T follicular helper cell (primary cell): Measurements from ENCODE around the gene DNAJC6.

ENCODE experiments used
- DNase-seq: peaks from one replicate; pipeline ENCODE4 v3.0.0-alpha.2; 2020; ENCODE audit warnings: low read depth

Gene DNAJC6

DNA sequence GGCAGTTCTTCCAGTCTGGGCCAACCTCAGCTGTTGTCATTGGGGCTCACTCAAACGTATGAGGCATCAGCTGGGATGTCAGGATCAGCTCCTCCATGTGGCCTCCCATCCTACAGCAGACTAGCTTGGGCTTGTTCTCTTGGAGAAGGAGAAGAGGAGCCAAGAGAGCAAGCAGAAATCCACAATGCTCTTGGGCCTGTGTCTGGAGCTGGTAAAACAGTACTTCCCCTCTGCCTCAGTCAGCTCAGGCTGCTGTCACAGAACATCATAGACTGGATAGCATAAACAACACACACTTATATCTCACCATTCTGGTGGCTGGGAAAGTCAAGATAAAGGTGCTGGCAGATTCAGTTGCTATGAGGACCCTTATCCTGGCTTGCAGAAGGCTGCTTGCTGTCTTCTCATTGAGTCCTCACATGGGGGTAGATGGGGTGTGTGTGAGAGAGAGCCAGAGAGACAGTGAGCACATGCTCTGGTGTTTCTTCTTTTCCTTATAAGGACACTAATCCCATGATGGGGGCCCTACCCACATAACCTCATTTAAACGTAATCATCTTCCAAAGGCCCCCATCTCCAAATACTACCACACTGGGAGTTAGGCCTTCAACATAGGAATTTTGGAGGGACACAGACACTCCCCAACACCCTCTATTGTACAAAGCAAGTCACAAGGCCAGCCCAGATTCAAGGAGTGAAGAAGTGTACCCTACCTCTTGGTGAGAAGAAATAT, 16.3 kb upstream of the DNAJC6 start:
- no peak for DNase-seq

DNA sequence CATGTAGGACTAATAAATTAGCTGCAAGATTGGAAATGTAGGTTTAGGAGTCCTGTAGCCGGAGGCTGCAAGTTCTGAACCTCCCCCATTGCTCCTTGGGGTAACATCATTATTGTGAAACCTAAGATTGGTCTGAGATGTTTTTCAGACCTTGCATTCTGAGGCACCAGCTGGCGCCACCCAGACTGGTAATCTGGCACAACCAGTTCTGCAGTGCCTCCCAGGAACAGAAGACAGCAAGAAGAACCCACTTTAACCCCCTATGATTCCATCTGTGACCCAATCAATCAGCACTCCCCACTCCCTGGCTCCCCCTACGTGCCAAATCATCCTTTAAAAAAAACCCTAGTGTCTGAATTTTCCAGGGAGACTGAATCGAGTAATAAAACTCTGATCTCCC, 11.6 kb upstream of the DNAJC6 start:
- no peak for DNase-seq

DNA sequence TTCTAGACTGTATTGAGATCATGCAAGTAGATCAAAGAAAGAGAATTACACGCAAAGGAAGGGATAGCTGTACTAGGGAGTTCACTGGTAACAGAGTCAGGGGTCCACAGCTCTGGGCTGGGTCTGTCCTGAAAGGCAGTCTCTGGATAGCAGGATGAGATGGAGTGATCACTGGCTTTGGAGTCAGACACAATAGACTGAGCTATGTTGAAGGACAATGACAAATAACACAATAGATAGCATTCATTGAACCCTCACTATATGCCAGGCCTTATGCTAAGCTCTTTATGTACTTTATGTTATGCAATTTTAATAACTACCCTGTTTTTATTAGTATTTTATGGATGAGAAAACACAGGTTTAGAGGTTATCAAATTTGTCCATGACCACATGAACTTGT, 10.0 kb upstream of the DNAJC6 start:
- DNase-seq: no peak

DNA sequence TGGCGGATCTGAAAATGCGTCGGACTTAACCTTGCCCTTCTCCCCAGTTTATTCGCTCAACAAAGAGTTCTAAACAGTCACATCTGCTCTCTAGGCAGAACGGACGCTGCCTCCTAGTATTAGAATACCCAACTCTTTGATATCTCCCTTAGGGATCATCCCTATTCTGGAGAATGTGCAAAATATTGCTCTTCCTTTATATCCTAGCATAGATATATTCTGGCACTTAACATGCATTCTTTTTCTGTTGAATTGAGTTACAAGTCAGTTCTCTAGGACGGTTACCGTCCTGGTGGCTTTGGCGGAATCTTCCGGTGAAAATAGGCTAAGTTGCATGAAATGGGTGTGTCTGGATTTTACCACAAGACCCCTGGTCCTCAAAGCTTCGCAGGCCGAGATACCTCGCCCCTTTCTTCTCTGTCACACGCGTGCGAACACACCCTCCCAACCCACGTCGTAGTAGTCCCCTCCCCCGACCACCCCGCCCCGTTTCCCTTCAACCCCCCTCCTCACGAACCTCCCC, 501 bp upstream of the DNAJC6 start:
- no peak for DNase-seq

DNA sequence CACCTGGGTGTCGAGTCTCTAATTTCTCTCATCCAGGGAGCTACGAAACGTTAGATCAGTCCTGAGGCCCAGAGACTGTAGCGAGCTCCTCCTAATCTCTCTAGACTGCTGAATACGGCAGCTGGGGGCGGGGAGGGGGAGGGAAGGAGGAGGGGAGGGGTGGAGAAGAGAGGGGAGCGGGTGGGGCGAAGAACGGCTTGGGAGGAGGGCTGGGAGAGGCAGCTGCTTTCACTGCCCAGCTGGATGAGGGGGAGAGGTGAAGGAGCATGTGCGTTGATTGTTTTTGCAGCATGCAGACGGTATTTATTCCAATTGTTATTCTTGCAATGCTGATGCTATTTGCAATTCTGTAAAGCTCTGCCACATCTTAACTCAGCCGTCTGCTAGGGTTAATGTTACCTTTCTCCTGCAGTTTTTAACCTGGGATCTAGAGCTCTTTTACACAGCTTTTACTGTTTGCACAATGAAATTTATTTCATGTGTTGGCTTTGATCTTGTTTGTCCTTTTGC, 790 bp downstream of the DNAJC6 start:
- DNase-seq: no peak

DNA sequence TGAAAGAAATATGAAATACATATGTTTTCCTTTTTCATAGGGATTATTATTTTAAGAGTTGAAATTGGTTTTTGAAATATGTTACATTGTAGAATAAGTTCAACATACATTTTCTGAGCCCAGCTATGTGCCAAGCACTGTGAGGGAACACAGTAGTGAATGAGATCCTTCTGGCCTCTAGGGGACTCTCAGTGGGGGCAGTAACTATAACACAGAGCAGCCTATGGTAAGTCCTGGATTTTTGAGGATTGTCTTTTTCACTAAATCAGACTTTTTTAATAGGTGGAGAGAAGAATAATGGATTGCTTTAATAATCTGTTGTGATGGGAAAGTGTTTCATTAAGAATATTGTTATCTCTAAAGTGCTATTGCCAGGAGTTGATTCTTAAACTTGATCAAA, 2.4 kb downstream of the DNAJC6 start:
- DNase-seq: no peak

DNA sequence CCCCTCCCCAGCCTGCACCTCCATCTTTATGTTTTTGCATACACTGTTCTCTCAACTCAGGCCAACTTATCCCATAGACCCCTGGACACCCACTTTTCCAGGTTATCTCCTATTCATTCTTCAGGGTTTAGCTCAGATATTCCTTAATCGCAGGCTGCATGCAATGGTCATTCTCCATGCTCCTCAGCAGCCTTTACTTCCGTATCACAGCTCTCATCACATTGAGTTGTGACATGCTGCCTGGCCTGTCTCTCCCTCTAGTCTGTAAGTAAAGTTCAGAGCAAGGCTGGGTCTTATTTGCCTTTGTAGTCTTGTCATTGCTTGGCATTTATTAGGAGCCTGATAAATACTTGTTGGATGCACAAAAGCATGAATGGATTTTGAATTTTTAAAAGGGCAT, 6.9 kb downstream of the DNAJC6 start:
- DNase-seq: no peak

DNA sequence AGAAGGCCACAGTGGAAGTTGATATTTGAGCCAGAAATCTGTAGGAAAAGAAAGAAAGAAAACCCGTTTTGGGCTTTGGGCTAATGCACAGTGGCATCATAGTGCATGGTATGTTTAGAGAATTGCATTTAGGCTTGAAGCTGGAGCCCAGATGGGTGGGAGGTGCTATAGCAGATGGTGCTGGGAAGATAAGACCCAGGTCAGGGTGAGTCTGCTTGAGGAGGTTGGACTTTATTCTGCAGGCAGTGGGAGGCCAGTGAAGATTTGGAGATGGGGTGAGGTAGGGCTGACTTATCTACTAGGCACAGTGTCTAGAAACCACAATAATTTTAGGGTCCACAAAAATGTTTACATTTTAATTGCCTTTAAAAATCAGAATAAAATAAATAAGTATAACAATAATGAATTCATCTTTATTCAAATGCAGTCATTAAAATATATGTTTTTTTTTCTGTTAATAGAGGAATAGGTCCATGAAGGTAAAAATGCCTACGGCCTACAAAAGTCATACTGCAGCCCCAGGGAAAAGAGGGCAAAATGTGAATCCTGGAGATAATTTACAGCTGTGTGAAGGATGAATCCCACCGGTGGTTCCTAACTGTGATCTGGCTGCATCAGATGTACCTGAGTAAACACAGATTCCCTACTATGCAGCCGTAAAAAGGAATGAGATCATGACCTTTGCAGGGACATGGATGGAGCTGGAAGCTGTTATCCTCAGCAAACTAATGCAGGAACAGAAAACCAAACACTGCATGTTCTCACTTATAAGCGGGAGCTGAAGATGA, 8.7 kb downstream of the DNAJC6 start:
- no peak for DNase-seq

DNA sequence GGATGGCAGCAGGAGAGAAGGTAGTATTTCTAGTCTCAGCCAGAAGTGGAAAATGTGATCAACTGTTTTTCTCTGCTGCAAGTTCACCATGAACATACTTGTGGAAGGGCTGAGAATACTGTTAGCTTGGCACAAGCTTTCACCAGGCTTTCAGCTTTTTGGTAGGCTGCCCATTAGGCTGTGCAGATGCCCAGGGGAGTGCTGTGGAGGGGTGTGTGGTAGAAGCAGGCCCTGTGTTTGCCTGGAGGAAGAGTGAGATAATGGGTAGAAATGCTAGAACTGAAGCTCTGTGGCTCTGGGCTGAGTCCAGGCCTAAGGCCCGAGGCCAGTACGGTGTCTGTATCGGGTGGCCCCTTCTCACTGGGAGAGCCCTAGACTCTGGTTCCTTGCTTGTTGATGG, 9.8 kb downstream of the DNAJC6 start:
- no peak for DNase-seq

DNA sequence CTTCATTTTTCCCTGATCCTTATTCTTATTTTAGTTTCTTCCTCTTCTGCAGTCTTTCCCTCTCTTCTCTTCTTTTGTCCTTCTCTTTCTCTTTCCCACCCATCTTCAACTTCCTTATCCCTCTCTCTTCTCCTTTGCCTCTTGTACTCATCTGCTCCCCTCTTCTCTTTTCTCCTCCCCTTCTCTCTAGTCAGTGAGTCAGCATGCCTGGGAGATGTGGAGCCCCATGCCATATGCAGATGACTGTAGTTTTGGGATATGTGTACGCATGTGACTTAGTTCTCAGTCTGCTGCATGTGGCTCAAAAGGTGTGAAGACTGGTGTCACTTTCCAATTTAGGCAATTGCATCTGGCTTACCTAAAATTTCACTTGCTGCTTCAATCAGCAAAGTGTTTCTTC, 10.4 kb downstream of the DNAJC6 start:
- no peak for DNase-seq

DNA sequence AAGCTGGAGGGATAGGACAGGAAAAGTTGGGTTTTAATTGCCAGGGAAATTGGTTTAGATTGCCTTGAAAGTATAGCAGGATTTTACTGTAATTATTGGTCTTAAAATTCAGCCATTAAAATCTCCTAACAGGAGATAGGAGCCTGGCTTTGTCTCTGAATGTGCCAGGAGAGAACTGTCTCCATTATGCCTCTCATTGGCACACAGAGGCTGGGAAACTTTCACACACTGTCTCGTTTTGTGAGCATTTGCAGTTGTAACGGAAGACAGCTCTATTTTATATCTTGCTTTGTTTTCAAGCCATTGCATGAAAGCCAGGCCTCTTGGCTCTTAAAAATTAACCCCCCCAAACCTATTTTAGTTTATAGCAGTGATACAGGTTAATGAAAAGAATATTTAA, 12.5 kb downstream of the DNAJC6 start:
- no peak for DNase-seq

DNA sequence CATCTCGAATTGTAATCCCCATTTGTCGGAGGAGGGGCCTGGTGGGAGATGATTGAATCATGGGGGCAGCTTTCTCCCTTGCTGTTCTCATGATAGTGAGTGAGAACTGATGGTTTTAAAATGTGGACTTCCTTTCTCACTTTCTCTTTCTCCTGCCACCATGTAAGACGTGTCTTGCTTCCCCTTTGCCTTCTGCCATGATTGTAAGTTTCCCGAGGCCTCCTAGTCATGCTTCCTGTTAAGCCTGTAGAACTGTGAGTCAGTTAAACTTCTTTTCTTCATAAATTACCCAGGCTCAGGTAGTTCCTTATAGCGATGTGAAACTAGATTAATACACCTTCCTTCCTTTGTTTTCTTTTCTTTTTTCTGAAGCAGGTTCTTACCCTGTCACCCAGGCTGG, 13.9 kb downstream of the DNAJC6 start:
- no peak for DNase-seq

DNA sequence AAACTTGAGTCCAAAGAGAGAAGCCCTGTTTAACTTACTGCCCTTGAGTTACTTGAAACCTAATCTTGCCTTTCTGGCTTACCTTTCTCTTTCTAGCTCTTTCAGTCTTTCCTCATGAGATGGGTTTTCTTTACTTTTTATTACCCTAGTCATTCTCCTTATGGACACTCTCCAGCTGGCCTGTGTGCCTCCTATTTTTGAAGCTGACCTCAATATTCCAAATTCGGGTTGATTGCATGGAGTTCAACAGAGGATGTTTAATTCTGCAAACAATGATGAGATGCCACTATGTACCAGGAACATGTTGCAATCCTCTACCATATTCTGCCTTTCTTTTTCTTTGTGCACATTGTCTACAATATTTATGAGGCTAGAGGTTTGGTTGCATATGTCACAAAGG, 20.7 kb downstream of the DNAJC6 start:
- no peak for DNase-seq

DNA sequence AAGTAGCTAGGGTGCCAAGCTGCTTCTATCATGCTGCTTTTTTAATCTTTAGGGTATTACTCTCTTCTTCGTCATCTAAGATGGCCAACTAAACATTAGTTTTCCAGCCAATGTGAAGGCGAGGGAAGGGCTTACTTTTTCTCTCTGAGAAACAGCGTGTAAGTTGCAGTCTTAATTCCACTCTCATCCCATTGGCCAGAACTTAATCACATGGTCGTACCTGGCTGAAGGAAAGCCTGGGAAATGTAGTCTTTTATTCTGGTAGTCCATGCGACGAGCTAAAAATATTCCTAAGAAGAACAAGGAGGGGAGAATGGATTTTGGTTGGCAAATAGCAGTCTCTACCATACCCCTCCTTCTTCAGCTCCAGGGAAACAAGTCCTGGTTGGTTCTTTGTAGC, 21.5 kb downstream of the DNAJC6 start:
- DNase-seq: no peak

DNA sequence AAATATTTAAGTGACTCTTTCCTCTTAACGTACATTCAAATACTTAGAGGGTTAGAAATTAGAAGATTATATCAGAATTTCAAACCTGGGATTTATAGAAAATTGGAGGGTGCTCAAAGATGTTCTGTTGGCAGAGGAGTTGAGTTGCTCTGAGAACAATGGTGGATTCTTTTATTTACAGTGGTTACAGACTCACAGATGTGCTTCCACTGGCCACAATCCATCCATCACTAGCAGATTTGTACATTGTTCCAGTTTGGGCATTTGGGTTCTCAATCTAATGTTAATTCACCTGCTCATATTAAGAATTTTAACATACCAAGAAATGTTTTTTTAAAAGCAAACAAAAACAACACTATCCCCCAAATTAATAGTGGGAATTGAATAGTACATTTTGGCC, 23.5 kb downstream of the DNAJC6 start:
- no peak for DNase-seq

DNA sequence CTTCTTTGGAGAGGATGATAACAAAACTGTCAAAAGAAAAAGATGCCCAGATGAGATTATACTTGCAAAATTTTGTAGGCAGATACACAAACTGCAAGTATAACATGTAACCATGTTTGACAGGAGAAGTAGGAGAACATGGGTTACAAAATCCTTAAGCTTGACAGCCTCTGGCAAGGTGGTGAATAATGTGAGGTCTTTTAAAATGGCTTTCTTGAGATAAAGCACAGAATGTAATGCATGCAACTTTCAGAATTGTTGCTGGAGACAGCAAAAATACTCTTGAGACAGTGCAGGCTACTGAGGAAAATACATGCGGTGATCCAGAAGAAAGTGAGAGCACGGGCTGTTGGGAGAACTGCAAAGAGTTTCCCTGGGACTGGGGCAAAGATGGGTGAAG, 24.7 kb downstream of the DNAJC6 start:
- no peak for DNase-seq

DNA sequence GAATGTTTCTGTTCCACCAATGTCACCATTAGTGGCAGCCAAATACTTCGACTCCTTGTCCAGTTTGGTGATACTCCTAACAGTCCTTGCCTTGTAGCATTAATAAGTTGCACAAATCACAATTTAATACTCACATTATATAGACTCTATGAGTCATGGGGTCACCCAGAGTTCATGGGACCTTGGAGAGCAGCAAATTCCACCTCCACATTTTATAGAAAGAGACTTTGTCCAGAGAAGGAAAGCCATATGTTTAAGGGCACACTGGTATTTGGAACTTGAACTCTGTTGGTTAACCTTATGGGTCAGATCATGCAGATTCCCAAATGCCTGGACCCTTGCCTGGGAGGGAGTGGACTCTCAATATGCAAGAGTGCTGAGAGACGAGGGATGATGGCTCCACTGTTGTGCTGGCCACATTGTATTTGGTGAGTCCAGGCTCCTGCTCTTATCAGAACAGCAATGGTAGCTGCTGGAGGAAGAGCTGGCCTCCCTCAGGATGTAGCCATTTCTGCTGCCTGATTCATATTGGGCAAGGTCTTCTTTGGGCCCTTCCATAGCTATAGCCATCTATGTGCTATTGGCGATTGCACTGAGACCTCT, 30.6 kb downstream of the DNAJC6 start:
- no peak for DNase-seq

DNA sequence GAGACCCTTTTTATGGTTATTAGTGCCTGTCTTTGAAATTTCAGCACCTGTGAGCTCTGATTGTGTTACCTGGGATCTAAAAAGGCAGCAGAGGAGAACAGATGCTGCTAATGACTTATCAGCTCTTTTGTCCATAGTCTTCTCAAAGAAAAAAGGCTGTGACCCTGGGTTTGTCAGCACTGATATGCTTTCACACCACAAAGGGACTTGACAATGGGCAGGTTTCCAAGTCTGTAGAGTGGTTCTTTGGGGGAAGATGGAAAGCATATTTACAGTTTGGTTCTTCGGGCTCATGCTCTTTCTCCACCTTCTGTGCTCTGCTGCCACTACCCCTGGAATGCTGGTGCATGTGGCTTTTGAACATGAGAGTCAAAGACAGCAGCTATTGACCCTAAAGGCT, 32.0 kb downstream of the DNAJC6 start:
- no peak for DNase-seq

DNA sequence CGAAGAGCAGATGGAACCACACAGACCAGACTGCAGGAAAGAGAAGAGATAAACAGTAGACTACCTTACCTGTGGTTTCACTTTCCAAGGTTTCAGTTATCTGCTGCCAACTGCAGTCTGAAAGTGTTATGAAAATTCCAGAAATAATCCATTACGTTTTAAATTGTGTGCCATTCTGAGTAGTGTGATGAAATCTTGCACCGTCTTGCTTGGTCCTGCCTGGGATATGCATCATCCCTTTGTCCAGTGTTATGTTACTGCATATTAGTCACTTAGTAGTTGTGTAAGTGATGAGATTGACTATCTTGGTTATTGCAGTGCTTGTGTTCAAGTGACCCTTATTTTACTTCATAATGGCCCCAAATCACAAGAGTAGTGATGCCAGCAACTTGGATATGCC, 33.9 kb downstream of the DNAJC6 start:
- no peak for DNase-seq

DNA sequence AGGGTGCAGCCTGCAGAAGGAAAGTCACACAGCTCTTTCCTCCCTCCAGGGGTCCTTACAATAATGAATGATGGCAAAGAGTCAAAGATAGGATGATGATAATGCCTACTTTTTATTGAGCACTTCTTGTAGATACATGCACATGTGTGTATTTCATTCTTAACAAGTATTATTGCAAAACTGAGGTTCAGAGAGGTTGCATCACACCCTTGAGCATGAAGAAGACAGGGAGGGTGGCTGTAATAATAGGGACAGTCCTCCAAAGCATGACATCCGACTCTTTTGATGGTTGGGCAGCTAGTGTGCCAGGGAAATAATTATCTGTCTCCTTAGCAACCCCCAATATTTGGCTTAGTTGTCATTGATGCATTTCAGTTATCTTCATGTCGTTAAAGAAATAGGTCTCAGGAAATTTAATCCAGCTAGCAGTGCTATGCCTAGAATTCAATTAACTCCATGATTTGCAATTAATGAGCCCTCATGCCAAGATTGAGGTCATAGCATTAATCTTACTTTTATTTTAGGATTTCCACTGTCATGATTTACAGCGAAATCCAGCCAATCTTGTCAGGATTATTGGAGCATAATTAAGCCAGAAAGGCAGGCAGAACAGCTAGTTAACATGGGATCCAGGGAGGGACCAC, 35.0 kb downstream of the DNAJC6 start:
- DNase-seq: no peak

DNA sequence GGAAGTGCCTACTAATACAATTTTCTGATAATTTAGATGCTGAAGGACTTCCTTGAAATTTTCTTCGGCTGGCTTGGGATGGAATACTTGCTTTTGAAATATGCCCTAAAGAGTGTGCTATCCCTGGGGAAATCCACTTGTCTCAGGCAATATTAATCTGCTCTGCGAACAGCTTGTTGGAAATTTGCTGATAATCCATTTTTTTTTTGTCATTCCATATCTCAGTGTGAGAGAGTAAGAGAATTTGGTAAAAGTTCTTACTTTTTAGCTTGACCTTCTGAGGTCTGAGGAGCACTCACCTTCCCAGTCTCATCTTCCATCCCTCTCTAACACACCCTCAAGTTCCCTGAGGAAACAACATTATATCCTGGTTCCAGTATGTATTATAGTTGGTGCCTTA, 36.8 kb downstream of the DNAJC6 start:
- no peak for DNase-seq

DNA sequence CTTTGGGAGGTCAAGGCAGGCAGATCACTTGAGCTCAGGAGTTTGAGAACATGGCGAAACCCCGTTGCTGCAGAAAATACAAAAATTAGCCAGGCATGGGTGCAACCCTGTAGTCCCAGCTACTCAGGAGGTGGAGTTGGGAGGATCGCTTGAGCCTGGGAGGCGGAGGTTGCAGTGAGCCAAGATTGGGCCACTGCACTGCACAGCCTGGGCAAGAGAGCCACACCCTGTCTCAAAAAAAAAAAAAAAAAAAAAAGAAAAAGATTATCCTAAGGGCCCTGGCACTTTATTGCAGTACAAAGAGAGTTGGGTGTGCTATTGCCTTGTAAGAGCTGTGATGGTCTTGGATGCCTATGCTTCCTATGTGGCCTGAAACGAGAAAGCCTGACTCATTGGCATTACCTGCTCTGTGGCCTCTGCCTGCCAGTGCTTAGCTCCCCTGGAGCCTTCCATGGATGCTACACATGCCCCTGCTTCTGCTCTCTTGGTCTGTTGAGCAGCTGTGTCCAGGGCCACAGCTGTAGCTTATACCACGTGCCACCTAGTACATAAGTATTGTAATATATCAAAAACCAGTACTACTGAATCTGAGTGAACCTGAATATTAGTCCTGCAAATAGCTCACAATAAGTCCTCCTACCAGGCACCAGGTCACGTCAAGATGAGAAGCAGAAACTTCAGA, 45.8 kb downstream of the DNAJC6 start:
- no peak for DNase-seq
